GM12873 (cell line): ENCODE results near the gene ZBTB16.

Experiments used
- CTCF ChIP-seq: IDR thresholded peaks from 2 replicates; pipeline ENCODE4 v1.5.1; 2012; ENCODE audit warnings: low read depth, mild to moderate bottlenecking, moderate library complexity, low read length, control low read depth; ENCODE audit not compliant: insufficient read depth; ENCODE audit errors: missing control alignments

The ZBTB16 gene

DNA sequence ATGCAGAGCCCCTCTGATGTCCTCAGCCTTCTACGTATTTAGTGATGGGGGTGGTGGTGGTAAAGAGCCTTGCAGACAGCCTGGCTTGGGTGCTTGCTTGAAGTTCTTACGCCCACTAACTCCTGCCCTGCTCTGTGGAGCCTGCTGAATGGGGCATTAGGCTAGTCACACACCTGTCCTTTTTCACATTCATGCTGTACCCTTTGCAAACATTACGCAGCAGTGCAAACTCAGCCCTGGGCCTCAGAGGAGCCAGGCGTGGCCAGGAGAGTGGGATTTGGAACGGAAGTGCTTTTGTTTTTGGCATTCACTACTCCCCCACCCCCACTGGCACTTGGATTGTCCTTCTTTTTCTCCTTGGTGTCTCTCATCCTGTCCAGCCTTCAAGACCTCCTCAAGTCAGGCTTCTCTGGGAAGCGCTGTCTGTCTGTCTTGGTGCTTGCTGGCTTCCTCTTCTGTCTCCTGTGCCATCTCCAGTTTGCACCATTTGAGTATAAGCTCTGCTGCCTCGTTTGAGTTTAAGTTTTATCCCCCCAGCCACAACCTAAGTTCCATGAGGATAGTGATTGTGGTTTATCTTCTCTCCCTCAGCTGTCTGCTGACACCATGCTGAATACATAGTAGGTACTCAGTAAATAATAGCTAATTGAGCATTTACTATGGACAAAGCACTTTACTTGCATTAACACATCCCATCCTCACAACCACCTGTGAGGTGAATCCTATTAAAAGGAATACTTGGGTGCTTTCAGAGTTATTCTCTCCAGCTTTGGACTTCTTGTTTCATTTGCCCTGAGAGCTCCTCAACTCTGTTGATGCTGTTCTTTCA is 26.7 kb downstream of the ZBTB16 start:
- no peak for TF ChIP-seq CTCF

DNA sequence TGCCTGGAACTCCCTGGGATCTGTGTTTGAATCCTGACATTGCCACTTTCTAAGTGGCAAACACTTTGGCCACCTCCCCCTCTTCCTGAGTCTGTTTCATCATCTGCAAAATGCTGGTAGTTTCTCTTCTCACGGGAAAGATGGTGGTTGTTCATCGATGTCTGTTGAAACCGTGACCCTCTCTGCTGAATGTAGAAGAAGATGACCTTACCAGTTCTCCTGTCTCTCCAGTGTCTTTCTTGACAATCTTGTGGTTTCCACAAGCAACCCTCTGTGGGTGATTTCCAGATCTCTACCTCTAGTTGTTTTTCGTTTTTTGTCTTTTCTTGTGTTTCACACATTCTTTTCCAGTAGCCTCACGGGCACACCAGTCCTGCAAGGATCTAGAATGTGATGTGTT is 27.5 kb downstream of the ZBTB16 start:
- TF ChIP-seq CTCF: no peak

DNA sequence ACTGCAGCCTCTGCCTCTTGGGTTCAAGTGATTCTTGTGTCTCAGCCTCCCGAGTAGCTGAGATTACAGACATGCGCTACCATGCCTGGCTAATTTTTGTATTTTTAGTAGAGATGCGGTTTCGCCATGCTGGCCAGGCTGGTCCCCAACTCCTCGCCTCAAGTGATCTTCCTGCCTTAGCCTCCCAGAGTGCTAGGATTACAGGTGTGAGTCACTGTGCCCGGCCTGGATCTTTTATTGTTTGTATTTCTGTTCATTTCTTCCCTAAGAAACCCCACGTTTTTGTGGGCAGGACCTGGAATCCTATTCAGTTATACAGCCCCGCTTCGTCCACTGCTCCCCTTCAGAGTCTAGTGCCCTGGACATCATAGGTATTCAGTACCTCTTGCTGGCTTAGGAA is 28.7 kb downstream of the ZBTB16 start:
- TF ChIP-seq CTCF: no peak

- no peak for TF ChIP-seq CTCF
Observed at GRCh38 chr11:114088836-114089235, 29.3 kb downstream of the ZBTB16 start.

GRCh38 chr11:114089748-114090147 is 30.2 kb downstream of the ZBTB16 start:
- TF ChIP-seq CTCF: no peak

DNA sequence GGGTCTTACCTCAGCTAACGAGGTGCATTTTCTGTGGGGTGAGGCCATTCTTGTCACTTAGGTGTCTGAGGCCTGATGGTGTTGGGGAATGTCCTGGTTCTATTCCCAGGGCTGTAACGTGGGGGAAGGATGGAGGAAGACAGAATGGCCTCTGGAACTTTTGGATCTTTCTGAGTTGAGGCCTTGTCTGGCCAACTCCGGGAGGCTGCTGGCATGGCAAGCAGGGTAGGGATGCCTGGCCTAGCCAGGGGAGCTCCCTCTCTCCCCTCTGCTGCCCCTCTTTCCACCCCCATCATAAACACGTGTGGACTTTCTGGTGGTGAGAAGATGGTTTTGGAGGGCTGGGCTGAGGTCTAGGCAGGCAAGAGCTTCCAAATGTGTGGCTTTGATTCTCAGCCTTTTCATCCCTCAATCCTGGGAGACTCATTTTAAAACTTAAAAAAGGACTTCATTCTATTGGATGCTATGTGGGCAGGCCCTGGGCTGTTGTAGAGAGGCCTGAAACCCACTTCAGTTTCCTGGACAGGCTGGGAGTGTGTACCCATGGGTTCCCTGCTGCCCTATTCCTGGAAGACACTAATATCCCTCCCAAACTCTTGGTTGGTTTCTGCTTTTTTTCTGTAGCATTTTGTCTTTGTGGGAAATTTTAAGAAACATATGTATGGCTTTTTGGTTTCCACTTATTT is 30.9 kb downstream of the ZBTB16 start:
- no peak for TF ChIP-seq CTCF

DNA sequence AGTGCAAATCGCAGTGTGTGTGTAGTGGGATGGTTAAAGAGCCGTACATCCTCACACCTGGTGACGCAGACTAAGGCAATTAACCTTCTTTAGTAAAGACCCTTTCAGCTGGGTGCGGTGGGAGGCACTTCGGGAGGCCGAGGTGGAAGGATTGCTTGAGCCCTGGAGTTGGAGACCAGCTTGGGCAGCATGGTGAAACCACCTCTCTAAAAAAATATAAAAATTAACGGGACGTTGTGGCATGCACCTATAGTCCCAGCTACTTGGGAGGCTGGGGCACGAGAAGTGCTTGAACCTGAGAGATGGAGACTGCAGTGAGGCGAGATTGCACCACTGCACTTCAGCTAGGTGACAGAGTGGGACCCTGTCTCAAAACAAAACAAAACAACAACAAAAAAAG is 31.5 kb downstream of the ZBTB16 start:
- TF ChIP-seq CTCF: no peak
